Mesenchymal stem cell (in vitro differentiated cells and primary cell): Measurements from ENCODE around the gene NRF1.

Source experiments
- DNase-seq: peaks from one replicate; pipeline ENCODE4 v3.0.0-alpha.2; 2013
- H2AFZ ChIP-seq: one replicate; pipeline ENCODE4 v1.6.1; 2013; ENCODE audit warnings: low read depth, mild to moderate bottlenecking, control low read depth, inconsistent platforms, low read length, moderate library complexity
- H2AK5ac ChIP-seq: 2 replicates; pipeline ENCODE4 v1.6.1; 2013; ENCODE audit warnings: low read length, moderate library complexity, mild to moderate bottlenecking, inconsistent platforms; ENCODE audit not compliant: severe bottlenecking
- H2BK120ac ChIP-seq: one replicate; pipeline ENCODE4 v1.6.1; 2013; ENCODE audit warnings: low read depth, mild to moderate bottlenecking, inconsistent platforms, low read length, moderate library complexity
- H2BK12ac ChIP-seq, 2 experiments: one replicate each; pipeline ENCODE4 v1.6.1; 2013; ENCODE audit warnings: inconsistent platforms in 2 of 2, low read length in 2 of 2, mild to moderate bottlenecking in 2 of 2, moderate library complexity in 2 of 2, control low read depth in 1 of 2
- H2BK15ac ChIP-seq: one replicate; pipeline ENCODE4 v1.6.1; 2013; ENCODE audit warnings: mild to moderate bottlenecking, low read depth, inconsistent platforms; ENCODE audit not compliant: poor library complexity, severe bottlenecking
- H2BK5ac ChIP-seq: 2 replicates; pipeline ENCODE4 v1.6.1; 2013; ENCODE audit warnings: low read depth, mild to moderate bottlenecking, low read length, control low read depth, inconsistent platforms; ENCODE audit not compliant: poor library complexity, severe bottlenecking
- H3K14ac ChIP-seq, 2 experiments: one replicate each; pipeline ENCODE4 v1.6.1; 2013; ENCODE audit warnings: inconsistent platforms in 2 of 2, low read length in 2 of 2, control low read depth in 1 of 2, mild to moderate bottlenecking in 1 of 2, moderate library complexity in 1 of 2
- H3K18ac ChIP-seq, 2 experiments: one replicate each; pipeline ENCODE4 v1.6.1; 2013; ENCODE audit warnings: inconsistent platforms in 2 of 2, low read length in 2 of 2, control low read depth in 1 of 2, low read depth in 1 of 2, mild to moderate bottlenecking in 1 of 2
- H3K23ac ChIP-seq, 2 experiments: one replicate each; pipeline ENCODE4 v1.6.1; 2013; ENCODE audit warnings: inconsistent platforms in 2 of 2, low read length in 2 of 2, mild to moderate bottlenecking in 2 of 2, moderate library complexity in 2 of 2, control low read depth in 1 of 2
- H3K27ac ChIP-seq: 2 replicates; pipeline ENCODE4 v1.5.1; 2013; ENCODE audit warnings: mild to moderate bottlenecking, moderate library complexity, low read length, control low read depth, inconsistent platforms; ENCODE audit not compliant: poor library complexity, severe bottlenecking
- H3K27me3 ChIP-seq, 2 experiments: 2 replicates each; pipeline versions ENCODE4 v1.6.1 to v1.7.0; 2013; ENCODE audit warnings: low read length in 2 of 2, mild to moderate bottlenecking in 2 of 2, moderate library complexity in 2 of 2, control low read depth in 1 of 2, inconsistent platforms in 1 of 2; ENCODE audit not compliant: control insufficient read depth in 1 of 2, insufficient read depth in 1 of 2
- H3K36me3 ChIP-seq, 2 experiments: 2 replicates each; pipeline versions ENCODE4 v1.6.1 to v1.7.0; 2013; ENCODE audit warnings: low read length in 2 of 2, control low read depth in 1 of 2, inconsistent platforms in 1 of 2, low read depth in 1 of 2, mild to moderate bottlenecking in 1 of 2; ENCODE audit not compliant: insufficient read depth in 2 of 2, control insufficient read depth in 1 of 2
- H3K4ac ChIP-seq, 2 experiments: one replicate each; pipeline ENCODE4 v1.6.1; 2013; ENCODE audit warnings: inconsistent platforms in 2 of 2, low read length in 2 of 2, mild to moderate bottlenecking in 2 of 2, moderate library complexity in 2 of 2, control low read depth in 1 of 2, low read depth in 1 of 2
- H3K4me1 ChIP-seq: 2 replicates; pipeline ENCODE4 v1.6.1; 2013; ENCODE audit warnings: low read depth, low read length, control low read depth; ENCODE audit not compliant: control insufficient read depth, insufficient read depth
- H3K4me2 ChIP-seq: 2 replicates; pipeline ENCODE4 v1.6.1; 2013; ENCODE audit warnings: low read length, mild to moderate bottlenecking, inconsistent platforms; ENCODE audit not compliant: poor library complexity, severe bottlenecking
- H3K4me3 ChIP-seq, 2 experiments: 2 replicates each; pipeline versions ENCODE4 v1.5.1 to v1.7.0; 2013; ENCODE audit warnings: low read length in 2 of 2, mild to moderate bottlenecking in 2 of 2, control low read depth in 1 of 2, low read depth in 1 of 2; ENCODE audit not compliant: insufficient read depth in 1 of 2
- H3K79me1 ChIP-seq: replicated peaks from 2 replicates; pipeline ENCODE4 v1.6.1; 2013; ENCODE audit warnings: mild to moderate bottlenecking, control low read depth, low read length, inconsistent platforms; ENCODE audit not compliant: poor library complexity, severe bottlenecking
- H3K9ac ChIP-seq: 2 replicates; pipeline ENCODE4 v1.7.0; 2013; ENCODE audit warnings: mild to moderate bottlenecking, low read length, moderate library complexity
- H3K9me3 ChIP-seq: 2 replicates; pipeline ENCODE4 v1.7.0; 2013; ENCODE audit warnings: mild to moderate bottlenecking, low read length; ENCODE audit not compliant: control insufficient read depth
- H4K8ac ChIP-seq: one replicate; pipeline ENCODE4 v1.6.1; 2013; ENCODE audit warnings: inconsistent platforms, mild to moderate bottlenecking, low read length, moderate library complexity
- H4K91ac ChIP-seq: one replicate; pipeline ENCODE4 v1.6.1; 2013; ENCODE audit warnings: mild to moderate bottlenecking, low read length, inconsistent platforms
- WGBS: methylation state at CpG from one replicate; pipeline ENCODE4 v1.1.7; 2013; ENCODE audit warnings: mixed read lengths; 5-methylcytosine and 5-hydroxymethylcytosine counted together

NRF1 gene

GRCh38 chr7:129769866-129770808 is 158.6 kb downstream of the NRF1 start:
- WGBS: 85% methylated on average over 17 of the region's 21 CpGs

DNA sequence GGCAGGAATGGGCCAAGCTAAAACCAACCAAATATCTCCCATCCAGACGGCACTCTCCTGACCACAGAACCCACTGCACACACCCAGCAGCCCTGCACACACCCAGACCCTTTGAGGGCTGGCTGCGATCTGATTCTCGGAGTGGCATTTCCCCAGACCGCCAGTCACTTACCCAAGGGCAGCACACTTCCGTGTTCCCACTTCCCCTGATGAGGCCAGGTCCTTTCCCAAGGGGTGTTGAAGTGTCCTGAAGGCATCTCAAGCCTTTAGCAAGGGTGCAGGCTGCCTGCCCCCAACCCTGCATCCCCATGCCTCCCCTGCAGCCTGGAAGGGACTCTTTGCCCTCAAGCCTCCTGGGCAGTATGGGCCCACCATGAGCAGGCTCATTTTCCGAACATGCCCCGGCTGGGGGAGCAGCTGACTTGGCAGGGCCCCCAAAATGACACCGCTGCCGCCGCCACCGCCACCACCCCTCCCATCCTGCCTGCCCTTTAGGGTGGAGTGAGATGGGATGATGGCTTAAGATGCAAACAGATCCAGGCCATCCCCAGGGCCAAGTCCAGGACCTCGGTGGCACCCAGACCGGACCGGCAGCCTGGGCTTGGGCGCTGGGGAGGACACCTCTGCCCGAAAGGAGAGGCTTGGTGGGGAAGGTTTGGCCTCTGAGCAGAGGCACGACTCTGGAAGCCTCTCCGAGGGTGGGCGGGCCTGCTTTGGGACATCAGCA is 159.8 kb downstream of the NRF1 start:
- Histone ChIP-seq H2BK12ac (no peak overlapping the region), H4K8ac (no peak overlapping the region), H2BK15ac (no peak overlapping the region), H3K4ac (no peak overlapping the region), H3K36me3 (no peaks in the 10 kb centered on the region), H3K79me1 (no peaks in the 10 kb centered on the region), H3K14ac (peak overlapping the region in 1 of 2 experiments; percentile 30), H4K91ac (no peak overlapping the region), H3K9ac (no peak overlapping the region), H3K4me3 (no peak overlapping the region), H2BK120ac (no peak overlapping the region), H3K18ac (no peak overlapping the region), H3K27me3 (peaks cover 30 to 80% of the 10 kb centered on the region in 2 experiments), H3K4me2 (no peak overlapping the region), H2AK5ac (no peak overlapping the region), H3K23ac (no peak overlapping the region), H3K4me1 (no peaks in the 10 kb centered on the region), H3K27ac (no peak overlapping the region), H2AFZ (no peak overlapping the region), H2BK5ac (no peak overlapping the region), H3K9me3 (no peaks in the 10 kb centered on the region)
- 91% methylated on average over 12 of the region's 19 CpGs for WGBS
- no peak for DNase-seq

More at GRCh38 chr7:129769866-129770808, 158.6 kb downstream of the NRF1 start:
- Histone ChIP-seq H2BK12ac (no peak overlapping the region), H3K36me3 (no peaks in the 10 kb centered on the region), H3K14ac (no peak overlapping the region), H3K79me1 (no peaks in the 10 kb centered on the region), H3K4me1 (no peaks in the 10 kb centered on the region), H3K4ac (no peak overlapping the region), H2BK15ac (no peak overlapping the region), H4K8ac (no peak overlapping the region), H3K9me3 (no peaks in the 10 kb centered on the region), H3K4me3 (no peak overlapping the region), H3K23ac (no peak overlapping the region), H3K9ac (no peak overlapping the region), H2AFZ (no peak overlapping the region), H4K91ac (no peak overlapping the region), H3K18ac (no peak overlapping the region), H3K27ac (no peak overlapping the region), H2AK5ac (no peak overlapping the region), H2BK120ac (no peak overlapping the region), H2BK5ac (no peak overlapping the region), H3K4me2 (no peak overlapping the region), H3K27me3 (peaks cover 19 to 70% of the 10 kb centered on the region in 2 experiments)
- no peak for DNase-seq

- no peak overlapping the region for H4K91ac ChIP-seq
- no peak overlapping the region for H2AFZ ChIP-seq
- no peak overlapping the region for H3K4me2 ChIP-seq
- H3K23ac ChIP-seq: no peak overlapping the region
- H3K14ac ChIP-seq: no peak overlapping the region
- H3K4ac ChIP-seq: no peak overlapping the region
- H3K79me1 ChIP-seq: no peaks in the 10 kb centered on the region
- H3K4me1 ChIP-seq: no peaks in the 10 kb centered on the region
- H3K4me3 ChIP-seq: no peak overlapping the region
- no peak overlapping the region for H2AK5ac ChIP-seq
- H3K36me3 ChIP-seq: no peaks in the 10 kb centered on the region
- peaks cover 37 to 87% of the 10 kb centered on the region in 2 experiments for H3K27me3 ChIP-seq
- H3K18ac ChIP-seq: no peak overlapping the region
- H3K9me3 ChIP-seq: no peaks in the 10 kb centered on the region
- DNase-seq: no peak
- no peak overlapping the region for H2BK12ac ChIP-seq
- no peak overlapping the region for H4K8ac ChIP-seq
- 63% methylated on average over 11 of the region's 18 CpGs for WGBS
- H3K9ac ChIP-seq: no peak overlapping the region
- no peak overlapping the region for H3K27ac ChIP-seq
- no peak overlapping the region for H2BK15ac ChIP-seq
- H2BK5ac ChIP-seq: no peak overlapping the region
- no peak overlapping the region for H2BK120ac ChIP-seq
These were observed 160.5 kb downstream of the NRF1 start for GRCh38 chr7:129771928-129772479.
